HEK293 (cell line): ENCODE results near the gene SYNGR3.

Source experiments
- FEZF1 ChIP-seq: fragments of 450-650 bp; formaldehyde crosslinking; IDR thresholded peaks from 2 replicates; pipeline ENCODE4 v1.5.1; 2016; ENCODE audit warnings: missing biosample characterization, missing genetic modification characterization
- GLIS1 ChIP-seq: fragments of 450-650 bp; formaldehyde crosslinking; IDR thresholded peaks from 2 replicates; pipeline ENCODE4 v1.5.1; 2016; ENCODE audit warnings: missing biosample characterization, missing genetic modification characterization
- KLF1 ChIP-seq: fragments of 450-650 bp; formaldehyde crosslinking; IDR thresholded peaks from 2 replicates; pipeline ENCODE4 v1.5.1; 2016; ENCODE audit warnings: missing biosample characterization, missing genetic modification characterization
- MZF1 ChIP-seq: fragments of 450-650 bp; formaldehyde crosslinking; IDR thresholded peaks from 2 replicates; pipeline ENCODE4 v1.5.1; 2017; ENCODE audit warnings: missing biosample characterization, missing genetic modification characterization, borderline replicate concordance
- PRDM1 ChIP-seq: fragments of 450-650 bp; formaldehyde crosslinking; IDR thresholded peaks from 2 replicates; pipeline ENCODE4; 2016; ENCODE audit warnings: missing biosample characterization, missing genetic modification characterization
- PRDM6 ChIP-seq: fragments of 450-650 bp; formaldehyde crosslinking; IDR thresholded peaks from 2 replicates; pipeline ENCODE4 v1.5.1; 2017; ENCODE audit warnings: missing biosample characterization, missing genetic modification characterization
- TCF7L2 ChIP-seq: IDR thresholded peaks from 2 replicates; pipeline ENCODE4 v1.6.1; 2011; ENCODE audit warnings: low read depth, mild to moderate bottlenecking, inconsistent platforms, low read length, moderate library complexity, borderline replicate concordance
- ZBTB17 ChIP-seq: fragments of 450-650 bp; formaldehyde crosslinking; IDR thresholded peaks from 2 replicates; pipeline ENCODE4 v1.5.1; 2016; ENCODE audit warnings: missing biosample characterization, missing genetic modification characterization
- ZBTB20 ChIP-seq: fragments of 450-650 bp; formaldehyde crosslinking; IDR thresholded peaks from 2 replicates; pipeline ENCODE4 v1.5.1; 2016; ENCODE audit warnings: missing biosample characterization, missing genetic modification characterization
- ZBTB49 ChIP-seq: fragments of 450-650 bp; formaldehyde crosslinking; IDR thresholded peaks from 2 replicates; pipeline ENCODE4 v1.5.1; 2016; ENCODE audit warnings: missing biosample characterization, missing genetic modification characterization, low read depth
- ZFHX2 ChIP-seq: fragments of 450-650 bp; formaldehyde crosslinking; conservative IDR thresholded peaks from 2 replicates; pipeline ENCODE4 v1.5.1; 2016; ENCODE audit warnings: missing biosample characterization, missing genetic modification characterization
- ZFP41 ChIP-seq: fragments of 450-650 bp; formaldehyde crosslinking; IDR thresholded peaks from 2 replicates; pipeline ENCODE4 v1.5.1; 2016; ENCODE audit warnings: missing biosample characterization, missing genetic modification characterization, borderline replicate concordance
- ZIC2 ChIP-seq: fragments of 450-650 bp; formaldehyde crosslinking; IDR thresholded peaks from 2 replicates; pipeline ENCODE4 v1.5.1; 2016; ENCODE audit warnings: missing biosample characterization, missing genetic modification characterization
- ZNF10 ChIP-seq: fragments of 450-650 bp; formaldehyde crosslinking; IDR thresholded peaks from 2 replicates; pipeline ENCODE4 v1.5.1; 2017; ENCODE audit warnings: missing biosample characterization, missing genetic modification characterization
- ZNF133 ChIP-seq: fragments of 450-650 bp; formaldehyde crosslinking; IDR thresholded peaks from 2 replicates; pipeline ENCODE4 v1.5.1; 2016; ENCODE audit warnings: missing biosample characterization, missing genetic modification characterization
- ZNF311 ChIP-seq: fragments of 450-650 bp; formaldehyde crosslinking; IDR thresholded peaks from 2 replicates; pipeline ENCODE4 v1.5.1; 2017; ENCODE audit warnings: missing biosample characterization, missing genetic modification characterization, borderline replicate concordance
- ZNF501 ChIP-seq: fragments of 450-650 bp; formaldehyde crosslinking; IDR thresholded peaks from 2 replicates; pipeline ENCODE4 v1.5.1; 2016; ENCODE audit warnings: missing biosample characterization, missing genetic modification characterization
- ZNF596 ChIP-seq: fragments of 450-650 bp; IDR thresholded peaks from 2 replicates; pipeline ENCODE4 v1.5.0; 2018; ENCODE audit warnings: missing biosample characterization, mild to moderate bottlenecking, missing genetic modification characterization, moderate library complexity
- ZNF600 ChIP-seq: fragments of 450-650 bp; formaldehyde crosslinking; IDR thresholded peaks from 2 replicates; pipeline ENCODE4 v1.5.1; 2016; ENCODE audit warnings: missing biosample characterization, missing genetic modification characterization
- TF ChIP-seq, protein P1 (sequence below): fragments of 450-650 bp; IDR thresholded peaks from 2 replicates; pipeline ENCODE4 v1.5.1; 2018; ENCODE audit warnings: missing biosample characterization, missing genetic modification characterization
- TF ChIP-seq, protein P2 (sequence below): fragments of 450-650 bp; formaldehyde crosslinking; optimal IDR thresholded peaks from 2 replicates; pipeline ENCODE3; 2016; ENCODE audit warnings: missing biosample characterization, mild to moderate bottlenecking, missing genetic modification characterization
- TF ChIP-seq, protein P3 (sequence below): fragments of 450-650 bp; formaldehyde crosslinking; IDR thresholded peaks from 2 replicates; pipeline ENCODE4 v1.5.1; 2016; ENCODE audit warnings: missing biosample characterization, missing genetic modification characterization
- TF ChIP-seq, protein P4 (sequence below): fragments of 450-650 bp; formaldehyde crosslinking; IDR thresholded peaks from 2 replicates; pipeline ENCODE4 v1.5.1; 2016; ENCODE audit warnings: missing biosample characterization, missing genetic modification characterization

The SYNGR3 gene

GRCh38 chr16:1984347-1985225, 5.2 kb upstream of the SYNGR3 start (continued):
- TF ChIP-seq, protein P1, sequence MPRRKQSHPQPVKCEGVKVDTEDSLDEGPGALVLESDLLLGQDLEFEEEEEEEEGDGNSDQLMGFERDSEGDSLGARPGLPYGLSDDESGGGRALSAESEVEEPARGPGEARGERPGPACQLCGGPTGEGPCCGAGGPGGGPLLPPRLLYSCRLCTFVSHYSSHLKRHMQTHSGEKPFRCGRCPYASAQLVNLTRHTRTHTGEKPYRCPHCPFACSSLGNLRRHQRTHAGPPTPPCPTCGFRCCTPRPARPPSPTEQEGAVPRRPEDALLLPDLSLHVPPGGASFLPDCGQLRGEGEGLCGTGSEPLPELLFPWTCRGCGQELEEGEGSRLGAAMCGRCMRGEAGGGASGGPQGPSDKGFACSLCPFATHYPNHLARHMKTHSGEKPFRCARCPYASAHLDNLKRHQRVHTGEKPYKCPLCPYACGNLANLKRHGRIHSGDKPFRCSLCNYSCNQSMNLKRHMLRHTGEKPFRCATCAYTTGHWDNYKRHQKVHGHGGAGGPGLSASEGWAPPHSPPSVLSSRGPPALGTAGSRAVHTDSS (tag by site-specific recombination): 0 out of 2 replicates have a peak, but pooled peaks have one; percentile 5
- TF ChIP-seq ZNF133 (tag by site-specific recombination) (no peak), ZNF596 (tag by site-specific recombination) (no peak), GLIS1 (tag by site-specific recombination) (0 out of 2 replicates have a peak, but pooled peaks have one; percentile 31), PRDM6 (tag by site-specific recombination) (no peak), TCF7L2 (no peak), MZF1 (tag by site-specific recombination) (no peak), FEZF1 (tag by site-specific recombination) (no peak), KLF1 (tag by site-specific recombination) (no peak), ZNF311 (tag by site-specific recombination) (no peak), ZNF600 (tag by site-specific recombination) (no peak), ZBTB49 (tag by site-specific recombination) (no peak), ZNF501 (tag by site-specific recombination) (no peak), ZFP41 (tag by site-specific recombination) (no peak), ZBTB20 (tag by site-specific recombination) (peak; percentile 19; the same call in 1 of the 2 replicates), ZNF10 (tag by site-specific recombination) (no peak), ZIC2 (tag by site-specific recombination) (peak; percentile 80), ZFHX2 (tag by site-specific recombination) (peak; percentile 41), PRDM1 (tag by site-specific recombination) (no peak), ZBTB17 (peak; percentile 76)
- TF ChIP-seq, protein P2, sequence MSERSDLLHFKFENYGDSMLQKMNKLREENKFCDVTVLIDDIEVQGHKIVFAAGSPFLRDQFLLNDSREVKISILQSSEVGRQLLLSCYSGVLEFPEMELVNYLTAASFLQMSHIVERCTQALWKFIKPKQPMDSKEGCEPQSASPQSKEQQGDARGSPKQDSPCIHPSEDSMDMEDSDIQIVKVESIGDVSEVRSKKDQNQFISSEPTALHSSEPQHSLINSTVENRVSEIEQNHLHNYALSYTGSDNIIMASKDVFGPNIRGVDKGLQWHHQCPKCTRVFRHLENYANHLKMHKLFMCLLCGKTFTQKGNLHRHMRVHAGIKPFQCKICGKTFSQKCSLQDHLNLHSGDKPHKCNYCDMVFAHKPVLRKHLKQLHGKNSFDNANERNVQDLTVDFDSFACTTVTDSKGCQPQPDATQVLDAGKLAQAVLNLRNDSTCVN (tag by site-specific recombination): no peak
- TF ChIP-seq, protein P3, sequence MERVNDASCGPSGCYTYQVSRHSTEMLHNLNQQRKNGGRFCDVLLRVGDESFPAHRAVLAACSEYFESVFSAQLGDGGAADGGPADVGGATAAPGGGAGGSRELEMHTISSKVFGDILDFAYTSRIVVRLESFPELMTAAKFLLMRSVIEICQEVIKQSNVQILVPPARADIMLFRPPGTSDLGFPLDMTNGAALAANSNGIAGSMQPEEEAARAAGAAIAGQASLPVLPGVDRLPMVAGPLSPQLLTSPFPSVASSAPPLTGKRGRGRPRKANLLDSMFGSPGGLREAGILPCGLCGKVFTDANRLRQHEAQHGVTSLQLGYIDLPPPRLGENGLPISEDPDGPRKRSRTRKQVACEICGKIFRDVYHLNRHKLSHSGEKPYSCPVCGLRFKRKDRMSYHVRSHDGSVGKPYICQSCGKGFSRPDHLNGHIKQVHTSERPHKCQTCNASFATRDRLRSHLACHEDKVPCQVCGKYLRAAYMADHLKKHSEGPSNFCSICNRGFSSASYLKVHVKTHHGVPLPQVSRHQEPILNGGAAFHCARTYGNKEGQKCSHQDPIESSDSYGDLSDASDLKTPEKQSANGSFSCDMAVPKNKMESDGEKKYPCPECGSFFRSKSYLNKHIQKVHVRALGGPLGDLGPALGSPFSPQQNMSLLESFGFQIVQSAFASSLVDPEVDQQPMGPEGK (tag by site-specific recombination): peak; percentile 27; the same call in 1 of the 2 replicates
- TF ChIP-seq, protein P4, sequence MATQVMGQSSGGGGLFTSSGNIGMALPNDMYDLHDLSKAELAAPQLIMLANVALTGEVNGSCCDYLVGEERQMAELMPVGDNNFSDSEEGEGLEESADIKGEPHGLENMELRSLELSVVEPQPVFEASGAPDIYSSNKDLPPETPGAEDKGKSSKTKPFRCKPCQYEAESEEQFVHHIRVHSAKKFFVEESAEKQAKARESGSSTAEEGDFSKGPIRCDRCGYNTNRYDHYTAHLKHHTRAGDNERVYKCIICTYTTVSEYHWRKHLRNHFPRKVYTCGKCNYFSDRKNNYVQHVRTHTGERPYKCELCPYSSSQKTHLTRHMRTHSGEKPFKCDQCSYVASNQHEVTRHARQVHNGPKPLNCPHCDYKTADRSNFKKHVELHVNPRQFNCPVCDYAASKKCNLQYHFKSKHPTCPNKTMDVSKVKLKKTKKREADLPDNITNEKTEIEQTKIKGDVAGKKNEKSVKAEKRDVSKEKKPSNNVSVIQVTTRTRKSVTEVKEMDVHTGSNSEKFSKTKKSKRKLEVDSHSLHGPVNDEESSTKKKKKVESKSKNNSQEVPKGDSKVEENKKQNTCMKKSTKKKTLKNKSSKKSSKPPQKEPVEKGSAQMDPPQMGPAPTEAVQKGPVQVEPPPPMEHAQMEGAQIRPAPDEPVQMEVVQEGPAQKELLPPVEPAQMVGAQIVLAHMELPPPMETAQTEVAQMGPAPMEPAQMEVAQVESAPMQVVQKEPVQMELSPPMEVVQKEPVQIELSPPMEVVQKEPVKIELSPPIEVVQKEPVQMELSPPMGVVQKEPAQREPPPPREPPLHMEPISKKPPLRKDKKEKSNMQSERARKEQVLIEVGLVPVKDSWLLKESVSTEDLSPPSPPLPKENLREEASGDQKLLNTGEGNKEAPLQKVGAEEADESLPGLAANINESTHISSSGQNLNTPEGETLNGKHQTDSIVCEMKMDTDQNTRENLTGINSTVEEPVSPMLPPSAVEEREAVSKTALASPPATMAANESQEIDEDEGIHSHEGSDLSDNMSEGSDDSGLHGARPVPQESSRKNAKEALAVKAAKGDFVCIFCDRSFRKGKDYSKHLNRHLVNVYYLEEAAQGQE: no peak
